ENCODE results near the gene TFR2.
A peak's percentile ranks its signal among the peaks of the same experiment; 100 is the strongest.

Gene TFR2

DNA sequence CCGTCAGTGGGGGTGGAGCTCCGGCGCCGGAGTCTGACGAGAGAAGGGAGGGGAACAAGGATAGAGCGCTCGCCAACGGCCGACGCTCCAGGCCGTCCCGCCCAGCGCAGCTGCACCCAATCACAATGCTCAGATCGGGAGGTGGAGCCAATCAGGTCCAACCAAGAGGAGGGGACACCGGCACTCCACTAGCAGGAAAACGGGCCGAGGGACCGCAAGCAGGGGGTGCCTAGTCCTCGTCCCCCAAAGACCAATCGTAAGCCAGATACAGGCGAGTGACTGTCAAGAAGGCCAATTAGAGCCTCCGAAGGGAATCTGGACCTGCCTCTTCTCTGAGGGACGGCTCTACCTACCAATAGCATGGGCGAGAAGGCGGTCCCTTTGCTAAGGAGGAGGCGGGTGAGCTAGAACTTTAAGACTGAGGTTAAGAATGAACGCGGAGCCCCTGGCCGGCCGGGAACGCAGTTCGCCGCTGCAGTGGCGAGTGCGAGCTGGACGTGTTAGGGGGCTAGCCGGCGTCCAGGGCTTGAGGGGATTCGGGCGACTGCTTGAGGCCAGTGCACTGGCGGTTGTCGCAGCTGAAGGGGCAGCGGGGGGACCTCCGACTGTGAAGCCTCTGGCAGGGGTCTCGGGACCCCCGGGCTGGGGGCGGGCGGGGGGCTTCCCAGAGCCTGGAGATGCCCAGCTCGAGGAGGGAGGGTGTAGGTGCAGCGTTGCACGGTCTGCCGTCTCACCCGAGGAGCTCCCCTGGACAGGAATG lies 54.9 kb downstream of the TFR2 start, which contains the start of gene FBXO24:
TSS of gene FBXO24 (plus strand) at position 63 of the 760 bp plus-strand sequence. CDS start at position 361, 298 bp downstream.
- H3F3A ChIP-seq (ENCODE audit: low read depth) = peaks cover 8% of the 10 kb centered on the region; the same call in 1 of the 2 replicates
- H3K4me3 ChIP-seq (ENCODE audit: low read length, poor library complexity, severe bottlenecking) = peak within 1 kb of the TSS; percentile 97
- H3K79me2 ChIP-seq (ENCODE audit: insufficient read depth, low read length) = peaks cover 42% of the 10 kb centered on the region
- H3K27me3 ChIP-seq (ENCODE audit: insufficient read depth, low read length, poor library complexity, severe bottlenecking) = no peaks in the 10 kb centered on the region
- no peaks in the 10 kb centered on the region for H3K9me2 ChIP-seq (replicated peaks; ENCODE audit: low read depth, low read length)
- H3K4me1 ChIP-seq (ENCODE audit: insufficient read depth, low read length, poor library complexity, severe bottlenecking) = peaks cover 16% of the 10 kb centered on the region
- H4K20me1 ChIP-seq (ENCODE audit: insufficient read depth, low read length, poor library complexity, severe bottlenecking) = peaks cover 38% of the 10 kb centered on the region
- TF ChIP-seq, protein P1, sequence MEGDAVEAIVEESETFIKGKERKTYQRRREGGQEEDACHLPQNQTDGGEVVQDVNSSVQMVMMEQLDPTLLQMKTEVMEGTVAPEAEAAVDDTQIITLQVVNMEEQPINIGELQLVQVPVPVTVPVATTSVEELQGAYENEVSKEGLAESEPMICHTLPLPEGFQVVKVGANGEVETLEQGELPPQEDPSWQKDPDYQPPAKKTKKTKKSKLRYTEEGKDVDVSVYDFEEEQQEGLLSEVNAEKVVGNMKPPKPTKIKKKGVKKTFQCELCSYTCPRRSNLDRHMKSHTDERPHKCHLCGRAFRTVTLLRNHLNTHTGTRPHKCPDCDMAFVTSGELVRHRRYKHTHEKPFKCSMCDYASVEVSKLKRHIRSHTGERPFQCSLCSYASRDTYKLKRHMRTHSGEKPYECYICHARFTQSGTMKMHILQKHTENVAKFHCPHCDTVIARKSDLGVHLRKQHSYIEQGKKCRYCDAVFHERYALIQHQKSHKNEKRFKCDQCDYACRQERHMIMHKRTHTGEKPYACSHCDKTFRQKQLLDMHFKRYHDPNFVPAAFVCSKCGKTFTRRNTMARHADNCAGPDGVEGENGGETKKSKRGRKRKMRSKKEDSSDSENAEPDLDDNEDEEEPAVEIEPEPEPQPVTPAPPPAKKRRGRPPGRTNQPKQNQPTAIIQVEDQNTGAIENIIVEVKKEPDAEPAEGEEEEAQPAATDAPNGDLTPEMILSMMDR (conservative IDR thresholded peaks at IDR 0.05; ENCODE audit: low read length) = no peak
- no peak for TF ChIP-seq EZH2phosphoT487 (IDR thresholded peaks at IDR 0.05; ENCODE audit: borderline replicate concordance)
- peak within 1 kb of the TSS; percentile 99 for H3K4me2 ChIP-seq (ENCODE audit: low read depth, low read length, poor library complexity, severe bottlenecking)
- peak within 1 kb of the TSS; percentile 96 for H3K9ac ChIP-seq (ENCODE audit: low read depth, low read length, poor library complexity, severe bottlenecking)
- no peaks in the 10 kb centered on the region for H3K9me3 ChIP-seq (ENCODE audit: insufficient read depth, low read depth, low read length)
- H3K36me3 ChIP-seq (ENCODE audit: insufficient read depth, low read length) = peaks cover 7% of the 10 kb centered on the region; the same call in 1 of the 2 replicates
- H2AFZ ChIP-seq (ENCODE audit: low read length) = peak within 1 kb of the TSS; percentile 83

DNA sequence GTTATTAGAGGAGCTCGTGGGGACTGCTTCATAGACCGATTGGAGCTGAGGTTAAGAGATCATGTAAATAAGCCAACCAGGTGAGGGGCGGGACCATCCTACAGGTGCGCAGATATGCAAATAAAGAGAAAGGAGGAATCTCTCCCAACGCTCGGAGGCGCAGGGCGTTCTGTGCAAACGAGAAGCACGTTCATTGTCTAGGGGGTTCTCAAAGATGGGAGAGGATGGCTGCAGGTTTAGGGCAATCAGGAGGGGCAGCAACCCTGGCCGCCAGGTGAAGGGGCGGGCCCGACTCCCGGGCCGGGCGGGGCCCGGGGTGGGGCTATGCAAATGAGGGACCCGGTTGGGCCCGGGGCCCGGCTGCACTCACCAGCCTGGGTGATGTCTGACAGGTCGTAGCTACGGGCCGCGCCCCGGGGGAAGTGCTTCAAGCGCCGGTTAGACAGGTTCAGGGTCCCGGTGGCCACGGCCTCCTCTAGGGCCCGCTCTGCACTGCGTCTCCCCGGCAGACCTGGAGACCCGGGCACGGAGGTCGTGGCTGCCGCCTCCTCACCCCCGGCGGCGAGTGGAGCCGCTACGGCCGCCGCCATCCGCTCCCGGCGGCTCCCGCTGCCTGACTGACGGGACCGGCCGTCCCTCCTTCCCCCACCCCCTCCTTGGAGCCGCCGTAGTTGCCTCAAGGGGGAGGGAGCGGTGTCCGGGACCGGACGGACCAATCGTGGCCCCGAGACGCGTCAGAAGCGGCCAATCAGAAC lies 55.7 kb downstream of the TFR2 start, which contains the start of gene LRCH4:
TSS of gene LRCH4 (minus strand) at position 619 of the 755 bp plus-strand sequence. CDS start at position 590, 29 bp downstream.
- peaks cover 50% of the 10 kb centered on the region for H3K79me2 ChIP-seq (ENCODE audit: insufficient read depth, low read length)
- H3K4me3 ChIP-seq (ENCODE audit: low read length, poor library complexity, severe bottlenecking) = peak within 1 kb of the TSS; percentile 97
- H3K27me3 ChIP-seq (ENCODE audit: insufficient read depth, low read length, poor library complexity, severe bottlenecking) = no peaks in the 10 kb centered on the region
- no peaks in the 10 kb centered on the region for H3K9me3 ChIP-seq (ENCODE audit: insufficient read depth, low read depth, low read length)
- H3F3A ChIP-seq (ENCODE audit: low read depth) = peaks cover 8% of the 10 kb centered on the region; the same call in 1 of the 2 replicates
- H3K4me2 ChIP-seq (ENCODE audit: low read depth, low read length, poor library complexity, severe bottlenecking) = peak within 1 kb of the TSS; percentile 99
- peaks cover 16% of the 10 kb centered on the region for H3K4me1 ChIP-seq (ENCODE audit: insufficient read depth, low read length, poor library complexity, severe bottlenecking)
- H4K20me1 ChIP-seq (ENCODE audit: insufficient read depth, low read length, poor library complexity, severe bottlenecking) = peaks cover 44% of the 10 kb centered on the region
- no peaks in the 10 kb centered on the region for H3K9me2 ChIP-seq (replicated peaks; ENCODE audit: low read depth, low read length)
- peaks cover 15% of the 10 kb centered on the region; the same call in 1 of the 2 replicates for H3K36me3 ChIP-seq (ENCODE audit: insufficient read depth, low read length)
- H2AFZ ChIP-seq (ENCODE audit: low read length) = peak within 1 kb of the TSS; percentile 83
- H3K9ac ChIP-seq (ENCODE audit: low read depth, low read length, poor library complexity, severe bottlenecking) = peak within 1 kb of the TSS; percentile 96
- TF ChIP-seq EZH2phosphoT487 (IDR thresholded peaks at IDR 0.05; ENCODE audit: borderline replicate concordance) = no peak
- TF ChIP-seq, protein P1 (conservative IDR thresholded peaks at IDR 0.05; ENCODE audit: low read length) = no peak

DNA sequence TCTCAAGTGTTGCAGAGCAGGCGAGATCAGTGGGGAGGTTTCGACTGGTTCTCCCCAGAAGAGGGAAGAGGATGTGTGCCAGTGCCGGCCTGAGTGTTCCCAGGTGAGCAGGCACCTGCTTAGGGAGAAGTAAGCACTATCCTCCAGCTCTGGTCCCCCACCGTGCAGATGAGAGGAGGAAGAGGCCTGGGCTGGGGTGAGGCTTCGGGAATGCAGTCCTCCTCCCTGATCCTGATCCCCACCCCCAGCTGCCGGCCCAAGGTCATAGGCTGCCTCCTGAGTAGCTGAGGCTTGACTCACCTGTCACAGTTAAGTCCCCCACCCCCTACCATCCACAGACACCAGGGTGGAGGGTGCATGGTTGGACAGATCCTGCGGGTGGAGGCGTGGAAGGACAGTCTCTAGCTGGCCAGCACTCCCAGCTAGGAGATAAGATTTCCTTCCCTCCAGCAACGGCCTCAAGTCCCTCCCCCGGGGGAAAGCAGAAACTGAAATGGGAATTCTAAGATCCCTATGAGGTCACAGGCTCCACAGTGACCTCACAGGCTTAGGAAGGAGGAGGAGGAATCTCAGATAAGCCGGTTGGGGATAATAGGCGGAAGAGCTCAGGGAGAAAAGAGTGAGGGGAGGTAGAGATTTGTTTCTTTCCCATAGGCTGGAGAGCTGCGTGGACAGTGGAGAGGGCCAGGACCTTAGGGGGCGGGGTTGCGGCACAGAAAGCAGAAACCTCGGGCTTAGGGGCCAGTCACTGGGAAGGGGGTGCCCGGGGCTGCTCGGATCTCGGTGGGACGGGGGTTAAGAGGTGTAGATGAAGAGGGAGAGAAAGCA lies 56.5 kb downstream of the TFR2 start:
- peaks cover 45% of the 10 kb centered on the region for H4K20me1 ChIP-seq (ENCODE audit: insufficient read depth, low read length, poor library complexity, severe bottlenecking)

More for the DNA sequence above, 56.5 kb downstream of the TFR2 start:
- peak overlapping the region; percentile 97 for H3K4me3 ChIP-seq (ENCODE audit: low read length, poor library complexity, severe bottlenecking)
- H3K79me2 ChIP-seq (ENCODE audit: insufficient read depth, low read length) = peaks cover 58% of the 10 kb centered on the region
- TF ChIP-seq EZH2phosphoT487 (IDR thresholded peaks at IDR 0.05; ENCODE audit: borderline replicate concordance) = no peak
- TF ChIP-seq, protein P1 (conservative IDR thresholded peaks at IDR 0.05; ENCODE audit: low read length) = no peak
- H2AFZ ChIP-seq (ENCODE audit: low read length) = no peak overlapping the region
- no peaks in the 10 kb centered on the region for H3K9me3 ChIP-seq (ENCODE audit: insufficient read depth, low read depth, low read length)
- peak overlapping the region; percentile 96 for H3K9ac ChIP-seq (ENCODE audit: low read depth, low read length, poor library complexity, severe bottlenecking)
- peaks cover 19% of the 10 kb centered on the region for H3K4me1 ChIP-seq (ENCODE audit: insufficient read depth, low read length, poor library complexity, severe bottlenecking)
- no peaks in the 10 kb centered on the region for H3K9me2 ChIP-seq (replicated peaks; ENCODE audit: low read depth, low read length)
- peak overlapping the region; percentile 99 for H3K4me2 ChIP-seq (ENCODE audit: low read depth, low read length, poor library complexity, severe bottlenecking)
- H3K27me3 ChIP-seq (ENCODE audit: insufficient read depth, low read length, poor library complexity, severe bottlenecking) = no peaks in the 10 kb centered on the region
- peaks cover 23% of the 10 kb centered on the region; the same call in 1 of the 2 replicates for H3K36me3 ChIP-seq (ENCODE audit: insufficient read depth, low read length)
- peaks cover 8% of the 10 kb centered on the region; the same call in 1 of the 2 replicates for H3F3A ChIP-seq (ENCODE audit: low read depth)
